Measurements from ENCODE around the gene SYNGAP1.

SYNGAP1 gene

DNA sequence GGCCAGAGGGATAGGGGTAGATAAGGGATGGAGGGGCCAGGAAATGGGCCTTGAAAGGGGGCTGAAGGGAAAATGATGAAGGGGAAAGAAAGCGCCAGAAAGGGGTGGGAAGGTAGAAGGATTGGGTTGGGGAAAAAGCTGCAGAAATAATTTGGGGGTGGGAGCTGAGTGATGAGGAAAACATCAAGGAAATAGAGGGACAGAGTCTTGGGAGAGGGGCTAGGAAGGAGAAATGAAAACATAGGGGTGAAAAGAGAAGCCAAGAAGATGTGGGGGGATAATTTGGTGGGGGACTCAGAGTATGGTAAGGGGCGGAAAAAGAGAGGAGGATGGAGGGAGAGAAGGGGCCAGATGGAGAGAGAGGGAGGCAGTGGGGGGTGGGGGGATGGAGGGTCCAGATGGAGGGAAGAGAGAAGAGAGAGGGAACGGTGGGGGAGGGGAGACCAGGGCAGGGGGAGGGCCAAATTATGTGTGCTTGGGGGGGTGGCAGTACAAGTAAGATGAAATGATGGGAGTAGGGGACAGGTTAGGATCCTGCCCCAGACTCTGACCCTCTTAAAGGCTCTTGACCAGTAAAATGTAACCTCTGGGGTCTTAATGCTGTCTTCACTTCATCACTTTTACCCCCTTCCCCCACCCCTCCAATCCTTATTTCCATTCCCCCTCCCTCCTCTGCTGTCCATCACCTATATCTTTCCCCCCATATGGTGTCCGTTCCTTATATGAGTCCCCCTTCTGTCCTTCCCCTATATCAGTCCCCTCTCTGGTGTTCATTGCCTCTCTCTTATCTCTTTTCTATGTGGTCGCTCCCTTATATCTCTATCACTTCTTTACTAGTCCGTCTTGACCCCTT, 852 bp downstream of the SYNGAP1 start:
- peak overlapping the region; percentile 59 for H4K8ac ChIP-seq (ENCODE audit: low read depth, low read length)
- peaks cover 6 to 7% of the 10 kb centered on the region in 2 experiments for H3K36me3 ChIP-seq (ENCODE audit: control insufficient read depth in 1 of 2, insufficient read depth in 2 of 2, low read length in 2 of 2)
- H3K18ac ChIP-seq (ENCODE audit: low read length): no peak overlapping the region
- H3K4me2 ChIP-seq (ENCODE audit: low read length): peak overlapping the region; percentile 41
- peaks cover 23% of the 10 kb centered on the region for H3K79me1 ChIP-seq (ENCODE audit: low read length)
- peaks cover 21 to 30% of the 10 kb centered on the region in 2 experiments for H3K4me1 ChIP-seq (ENCODE audit: control insufficient read depth in 1 of 2, insufficient read depth in 2 of 2, low read length in 2 of 2)
- no peak overlapping the region for H3K9ac ChIP-seq (ENCODE audit: low read length)
- no peak overlapping the region for H3K14ac ChIP-seq (ENCODE audit: low read length)
- no peak overlapping the region for H3K27ac ChIP-seq (ENCODE audit: low read depth, low read length)
- no peak overlapping the region for H2BK5ac ChIP-seq (ENCODE audit: low read depth, low read length, poor library complexity)
- DNase-seq: no peak
- no peak overlapping the region for H4K91ac ChIP-seq (ENCODE audit: low read depth, low read length)
- no peak overlapping the region for H3K4me3 ChIP-seq (ENCODE audit: low read depth, low read length)
- H2AK5ac ChIP-seq (ENCODE audit: low read length): no peak overlapping the region
- H3K27me3 ChIP-seq (ENCODE audit: insufficient read depth, low read length): no peaks in the 10 kb centered on the region
- no peak overlapping the region for H4K12ac ChIP-seq (ENCODE audit: low read depth, low read length)
- H3K23ac ChIP-seq (ENCODE audit: low read length): no peak overlapping the region
- H2BK120ac ChIP-seq (ENCODE audit: insufficient read depth, low read length, poor library complexity): no peak overlapping the region
- H2BK12ac ChIP-seq (ENCODE audit: low read length): no peak overlapping the region
- no peaks in the 10 kb centered on the region for H3K9me3 ChIP-seq (ENCODE audit: insufficient read depth, low read depth, low read length)
- no peak overlapping the region for H3K4ac ChIP-seq (ENCODE audit: low read depth, low read length)
- H3K79me2 ChIP-seq (ENCODE audit: control insufficient read depth, insufficient read depth, low read length, poor library complexity): peaks cover 12% of the 10 kb centered on the region
- H2AFZ ChIP-seq (ENCODE audit: insufficient read depth, low read length, poor library complexity): no peak overlapping the region
- WGBS (ENCODE audit: extremely low coverage, insufficient coverage, insufficient read length): 100% methylated on average over 2 of the region's 6 CpGs

- no peaks in the 10 kb centered on the region for H3K27me3 ChIP-seq (ENCODE audit: insufficient read depth, low read length)
- H2AFZ ChIP-seq (ENCODE audit: insufficient read depth, low read length, poor library complexity): no peak overlapping the region
- H3K27ac ChIP-seq (ENCODE audit: low read depth, low read length): no peak overlapping the region
- H3K36me3 ChIP-seq (ENCODE audit: control insufficient read depth in 1 of 2, insufficient read depth in 2 of 2, low read length in 2 of 2): peaks cover 3 to 4% of the 10 kb centered on the region in 2 experiments
- H2BK120ac ChIP-seq (ENCODE audit: insufficient read depth, low read length, poor library complexity): no peak overlapping the region
- H4K12ac ChIP-seq (ENCODE audit: low read depth, low read length): no peak overlapping the region
- H3K4me1 ChIP-seq (ENCODE audit: control insufficient read depth in 1 of 2, insufficient read depth in 2 of 2, low read length in 2 of 2): peaks cover 18 to 26% of the 10 kb centered on the region in 2 experiments
- no peak for DNase-seq
- H3K4me3 ChIP-seq (ENCODE audit: low read depth, low read length): no peak overlapping the region
- H3K4ac ChIP-seq (ENCODE audit: low read depth, low read length): no peak overlapping the region
- no peak overlapping the region for H3K14ac ChIP-seq (ENCODE audit: low read length)
- H4K91ac ChIP-seq (ENCODE audit: low read depth, low read length): no peak overlapping the region
- H3K4me2 ChIP-seq (ENCODE audit: low read length): no peak overlapping the region
- H3K18ac ChIP-seq (ENCODE audit: low read length): no peak overlapping the region
- no peak overlapping the region for H3K9ac ChIP-seq (ENCODE audit: low read length)
- H3K9me3 ChIP-seq (ENCODE audit: insufficient read depth, low read depth, low read length): no peaks in the 10 kb centered on the region
- H4K8ac ChIP-seq (ENCODE audit: low read depth, low read length): no peak overlapping the region
- H2BK5ac ChIP-seq (ENCODE audit: low read depth, low read length, poor library complexity): no peak overlapping the region
- H3K23ac ChIP-seq (ENCODE audit: low read length): no peak overlapping the region
- WGBS (ENCODE audit: extremely low coverage, insufficient coverage, insufficient read length): no CpG with 5 or more reads among the region's 2 CpGs
- no peak overlapping the region for H2BK12ac ChIP-seq (ENCODE audit: low read length)
- H2AK5ac ChIP-seq (ENCODE audit: low read length): no peak overlapping the region
- peaks cover 12% of the 10 kb centered on the region for H3K79me2 ChIP-seq (ENCODE audit: control insufficient read depth, insufficient read depth, low read length, poor library complexity)
- H3K79me1 ChIP-seq (ENCODE audit: low read length): peaks cover 24% of the 10 kb centered on the region
Measured at GRCh38 chr6:33421344-33421643, 1.4 kb downstream of the SYNGAP1 start.

DNA sequence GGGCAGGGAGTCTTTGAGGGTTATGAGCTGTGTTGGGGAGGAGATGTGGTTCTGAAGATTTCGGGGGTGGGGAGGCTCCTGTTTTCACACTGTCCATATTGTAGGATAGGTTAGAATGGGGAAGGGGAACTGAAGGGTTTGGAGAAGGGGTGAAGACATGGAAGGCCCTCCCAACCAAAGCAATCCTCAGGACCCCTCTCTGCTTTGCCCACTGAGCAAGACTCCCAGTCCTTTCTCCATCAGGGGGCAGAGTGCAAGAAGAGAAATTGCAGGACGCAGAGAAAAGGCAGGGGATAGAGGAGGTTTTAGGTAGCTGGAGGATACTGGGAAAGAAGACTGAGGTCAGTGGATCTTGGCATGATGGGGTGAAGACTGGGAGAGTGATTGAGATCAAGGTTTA, 3.9 kb downstream of the SYNGAP1 start:
- no peak overlapping the region for H3K4me2 ChIP-seq (ENCODE audit: low read length)
- H2AK5ac ChIP-seq (ENCODE audit: low read length): no peak overlapping the region
- H4K91ac ChIP-seq (ENCODE audit: low read depth, low read length): no peak overlapping the region
- no peak overlapping the region for H3K27ac ChIP-seq (ENCODE audit: low read depth, low read length)
- H3K14ac ChIP-seq (ENCODE audit: low read length): no peak overlapping the region
- DNase-seq: no peak
- peak overlapping the region; percentile 16 for H3K9ac ChIP-seq (ENCODE audit: low read length)
- H3K4me1 ChIP-seq (ENCODE audit: control insufficient read depth in 1 of 2, insufficient read depth in 2 of 2, low read length in 2 of 2): peaks cover 20 to 29% of the 10 kb centered on the region in 2 experiments
- H3K4me3 ChIP-seq (ENCODE audit: low read depth, low read length): no peak overlapping the region
- H2BK5ac ChIP-seq (ENCODE audit: low read depth, low read length, poor library complexity): no peak overlapping the region
- H3K36me3 ChIP-seq (ENCODE audit: control insufficient read depth in 1 of 2, insufficient read depth in 2 of 2, low read length in 2 of 2): no peaks in the 10 kb centered on the region
- H4K8ac ChIP-seq (ENCODE audit: low read depth, low read length): no peak overlapping the region
- H3K79me1 ChIP-seq (ENCODE audit: low read length): peaks cover 15% of the 10 kb centered on the region
- H3K23ac ChIP-seq (ENCODE audit: low read length): no peak overlapping the region
- no peak overlapping the region for H2AFZ ChIP-seq (ENCODE audit: insufficient read depth, low read length, poor library complexity)
- no peak overlapping the region for H4K12ac ChIP-seq (ENCODE audit: low read depth, low read length)
- no peak overlapping the region for H3K4ac ChIP-seq (ENCODE audit: low read depth, low read length)
- no CpG with 5 or more reads among the region's 2 CpGs for WGBS (ENCODE audit: extremely low coverage, insufficient coverage, insufficient read length)
- no peak overlapping the region for H2BK12ac ChIP-seq (ENCODE audit: low read length)
- no peak overlapping the region for H2BK120ac ChIP-seq (ENCODE audit: insufficient read depth, low read length, poor library complexity)
- H3K9me3 ChIP-seq (ENCODE audit: insufficient read depth, low read depth, low read length): peaks cover 2% of the 10 kb centered on the region
- peaks cover 6% of the 10 kb centered on the region for H3K79me2 ChIP-seq (ENCODE audit: control insufficient read depth, insufficient read depth, low read length, poor library complexity)
- H3K27me3 ChIP-seq (ENCODE audit: insufficient read depth, low read length): no peaks in the 10 kb centered on the region
- H3K18ac ChIP-seq (ENCODE audit: low read length): no peak overlapping the region

- Histone ChIP-seq H2AK5ac (ENCODE audit: low read length) (peak overlapping the region; percentile 71), H2BK12ac (ENCODE audit: low read length) (no peak overlapping the region)
Measured at GRCh38 chr6:33424855-33425667, 5.2 kb downstream of the SYNGAP1 start.

More at GRCh38 chr6:33424855-33425667, 5.2 kb downstream of the SYNGAP1 start:
- no peaks in the 10 kb centered on the region for H3K36me3 ChIP-seq (ENCODE audit: control insufficient read depth in 1 of 2, insufficient read depth in 2 of 2, low read length in 2 of 2)
- peak overlapping the region; percentile 61 for H3K4me2 ChIP-seq (ENCODE audit: low read length)
- H3K4me3 ChIP-seq (ENCODE audit: low read depth, low read length): peak overlapping the region; percentile 87
- H3K9ac ChIP-seq (ENCODE audit: low read length): peak overlapping the region; percentile 14
- peak overlapping the region; percentile 85 for H4K91ac ChIP-seq (ENCODE audit: low read depth, low read length)
- no peak for DNase-seq
- H3K4ac ChIP-seq (ENCODE audit: low read depth, low read length): peak overlapping the region; percentile 56
- H3K27me3 ChIP-seq (ENCODE audit: insufficient read depth, low read length): no peaks in the 10 kb centered on the region
- H3K18ac ChIP-seq (ENCODE audit: low read length): peak overlapping the region; percentile 48
- H4K8ac ChIP-seq (ENCODE audit: low read depth, low read length): peak overlapping the region; percentile 86
- H3K23ac ChIP-seq (ENCODE audit: low read length): no peak overlapping the region
- peak overlapping the region; percentile 49 for H4K12ac ChIP-seq (ENCODE audit: low read depth, low read length)
- WGBS (ENCODE audit: extremely low coverage, insufficient coverage, insufficient read length): no CpG with 5 or more reads among the region's 12 CpGs
- peak overlapping the region; percentile 77 for H3K27ac ChIP-seq (ENCODE audit: low read depth, low read length)
- peak overlapping the region; percentile 52 for H2BK120ac ChIP-seq (ENCODE audit: insufficient read depth, low read length, poor library complexity)
- H3K79me2 ChIP-seq (ENCODE audit: control insufficient read depth, insufficient read depth, low read length, poor library complexity): peaks cover 6% of the 10 kb centered on the region
- no peak overlapping the region for H2AFZ ChIP-seq (ENCODE audit: insufficient read depth, low read length, poor library complexity)
- H2BK5ac ChIP-seq (ENCODE audit: low read depth, low read length, poor library complexity): peak overlapping the region; percentile 44
- H3K9me3 ChIP-seq (ENCODE audit: insufficient read depth, low read depth, low read length): peaks cover 2% of the 10 kb centered on the region
- peak overlapping the region; percentile 60 for H3K14ac ChIP-seq (ENCODE audit: low read length)
- peaks cover 10% of the 10 kb centered on the region for H3K79me1 ChIP-seq (ENCODE audit: low read length)
- H3K4me1 ChIP-seq (ENCODE audit: control insufficient read depth in 1 of 2, insufficient read depth in 2 of 2, low read length in 2 of 2): peaks cover 16 to 21% of the 10 kb centered on the region in 2 experiments

All from trophoblast cell (in vitro differentiated cells and primary cell).